ENCODE data around the gene RFNG.

The RFNG gene

GRCh38 chr17:82023447-82024241 is 28.0 kb downstream of the RFNG start:
- Histone ChIP-seq H3K4me2 (peak overlapping the region; percentile 92 to 100 (median 98)), H3K9ac (peak overlapping the region; percentile 58 to 86 (median 80)), H3K27me3 (no peaks in the 10 kb centered on the region), H3K36me3 (peaks cover 4 to 46% (median 9%) of the 10 kb centered on the region in 11 experiments; a peak in 19 of 22 replicates), H3K4me3 (peak overlapping the region; percentile 64 to 89 (median 78)), H3K9me3 (replicated peaks in 1 of 11) (no peaks in the 10 kb centered on the region), H4K20me1 (peaks cover 20 to 78% (median 36%) of the 10 kb centered on the region in 11 experiments; a peak in 21 of 22 replicates), H3K27ac (peak overlapping the region in 8 of 11 experiments; percentile 55 to 76 (median 64); a peak in 14 of 22 replicates), H3K4me1 (peaks cover 18 to 47% (median 36%) of the 10 kb centered on the region in 10 experiments)
- TF ChIP-seq Cebpa-rat (IDR thresholded peaks at IDR 0.05): no peak

DNA sequence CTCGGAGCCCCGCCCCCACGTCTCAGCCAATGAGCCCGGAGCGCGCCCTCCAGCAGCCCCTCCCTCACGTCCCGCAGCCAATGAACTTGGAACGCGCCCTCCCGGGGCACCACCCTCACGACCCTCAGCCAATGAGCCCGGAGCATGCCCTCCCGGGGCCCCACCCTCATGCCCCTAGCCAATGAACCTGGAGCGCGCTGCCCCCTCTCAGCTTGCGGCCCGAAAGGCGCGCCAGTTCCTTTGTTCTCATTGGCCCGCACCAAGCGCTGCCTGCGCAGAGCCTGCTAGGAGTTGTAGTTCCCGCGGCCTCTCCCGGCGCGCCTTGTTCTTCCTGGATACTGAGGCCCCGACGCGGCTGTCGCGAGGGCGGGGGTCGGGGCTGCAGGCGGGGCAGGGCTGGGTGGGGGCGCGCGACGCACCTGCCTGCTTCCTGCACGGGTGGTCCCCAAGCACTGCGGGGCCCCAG is 28.6 kb downstream of the RFNG start, which contains the start of gene LRRC45:
Gene LRRC45 (plus strand): TSS at position 325 of the 466 bp plus-strand sequence. CDS start 339 bp downstream, outside the sequence.
- H3K9me3 ChIP-seq (replicated peaks in 1 of 11): no peaks in the 10 kb centered on the region
- peak within 1 kb of the TSS; percentile 82 to 91 (median 86) for H3K9ac ChIP-seq
- H4K20me1 ChIP-seq: peaks cover 20 to 78% (median 42%) of the 10 kb centered on the region in 11 experiments; a peak in 21 of 22 replicates
- H3K36me3 ChIP-seq: peaks cover 10 to 46% (median 15%) of the 10 kb centered on the region in 11 experiments; a peak in 20 of 22 replicates
- no peaks in the 10 kb centered on the region for H3K27me3 ChIP-seq
- H3K4me2 ChIP-seq: peak within 1 kb of the TSS; percentile 96 to 100 (median 100)
- H3K27ac ChIP-seq: peak within 1 kb of the TSS; percentile 38 to 83 (median 79); a peak in 21 of 22 replicates
- H3K4me1 ChIP-seq: peaks cover 18 to 47% (median 36%) of the 10 kb centered on the region in 10 experiments
- H3K4me3 ChIP-seq: peak within 1 kb of the TSS; percentile 74 to 99 (median 91)
- TF ChIP-seq Cebpa-rat (IDR thresholded peaks at IDR 0.05): no peak

DNA sequence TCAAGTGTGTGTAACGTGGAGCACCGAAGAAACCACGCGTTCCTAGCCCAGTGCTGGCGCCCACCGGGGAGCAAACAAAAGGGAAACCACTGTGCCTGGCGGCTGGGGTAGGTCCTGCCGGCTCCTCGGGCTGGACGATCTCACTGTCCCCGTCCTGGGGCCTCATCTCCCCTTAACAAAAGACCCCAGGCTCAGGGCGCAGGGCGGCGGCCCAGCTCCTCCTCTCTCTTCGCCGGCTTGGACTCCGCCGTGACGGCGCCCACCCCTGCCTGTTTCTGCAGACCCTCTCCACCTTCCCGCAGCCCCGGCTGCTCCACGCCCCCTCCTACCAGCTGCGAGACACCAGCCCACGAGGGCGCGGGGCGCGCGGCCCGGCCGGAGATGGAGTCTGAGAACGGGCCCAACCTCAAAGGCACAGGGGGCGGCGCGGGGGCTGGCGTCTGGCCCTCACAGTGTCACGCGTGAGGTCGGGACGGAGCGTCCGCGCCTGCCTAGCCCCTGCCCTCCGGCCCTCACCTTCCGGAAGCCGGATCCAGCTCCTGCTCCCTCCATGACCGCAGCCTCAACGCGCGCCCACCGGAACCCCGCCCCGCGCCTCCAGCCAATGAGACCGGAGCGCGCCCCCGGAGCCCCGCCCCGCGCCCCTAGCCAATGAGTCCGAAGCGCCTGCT is 29.2 kb downstream of the RFNG start, which contains the start of gene CENPX:
Gene CENPX (minus strand): TSS at position 569 of the 671 bp plus-strand sequence. CDS start 17 bp downstream, at position 552.
- Histone ChIP-seq H3K27ac (peak within 1 kb of the TSS; percentile 38 to 83 (median 79); a peak in 21 of 22 replicates), H3K4me2 (peak within 1 kb of the TSS; percentile 96 to 100 (median 100)), H3K4me1 (peaks cover 18 to 46% (median 36%) of the 10 kb centered on the region in 10 experiments), H3K36me3 (peaks cover 10 to 46% (median 20%) of the 10 kb centered on the region in 11 experiments; a peak in 20 of 22 replicates), H4K20me1 (peaks cover 20 to 78% (median 46%) of the 10 kb centered on the region in 11 experiments; a peak in 21 of 22 replicates), H3K9ac (peak within 1 kb of the TSS; percentile 82 to 91 (median 86)), H3K27me3 (no peaks in the 10 kb centered on the region), H3K4me3 (peak within 1 kb of the TSS; percentile 74 to 99 (median 91)), H3K9me3 (replicated peaks in 1 of 11) (no peaks in the 10 kb centered on the region)
- no peak for TF ChIP-seq Cebpa-rat (IDR thresholded peaks at IDR 0.05)

GRCh38 chr17:82021900-82022309 is 29.7 kb downstream of the RFNG start:
- no peaks in the 10 kb centered on the region for H3K27me3 ChIP-seq
- peak overlapping the region; percentile 38 to 83 (median 79); a peak in 21 of 22 replicates for H3K27ac ChIP-seq
- peaks cover 18 to 46% (median 36%) of the 10 kb centered on the region in 10 experiments for H3K4me1 ChIP-seq
- peak overlapping the region; percentile 96 to 100 (median 99) for H3K4me2 ChIP-seq
- H3K9ac ChIP-seq: peak overlapping the region; percentile 79 to 91 (median 86)
- no peaks in the 10 kb centered on the region for H3K9me3 ChIP-seq (replicated peaks in 1 of 11)
- TF ChIP-seq Cebpa-rat (IDR thresholded peaks at IDR 0.05): no peak
- H3K4me3 ChIP-seq: peak overlapping the region; percentile 67 to 99 (median 91)
- peaks cover 20 to 78% (median 46%) of the 10 kb centered on the region in 11 experiments; a peak in 21 of 22 replicates for H4K20me1 ChIP-seq
- peaks cover 10 to 44% (median 18%) of the 10 kb centered on the region in 11 experiments; a peak in 20 of 22 replicates for H3K36me3 ChIP-seq

DNA sequence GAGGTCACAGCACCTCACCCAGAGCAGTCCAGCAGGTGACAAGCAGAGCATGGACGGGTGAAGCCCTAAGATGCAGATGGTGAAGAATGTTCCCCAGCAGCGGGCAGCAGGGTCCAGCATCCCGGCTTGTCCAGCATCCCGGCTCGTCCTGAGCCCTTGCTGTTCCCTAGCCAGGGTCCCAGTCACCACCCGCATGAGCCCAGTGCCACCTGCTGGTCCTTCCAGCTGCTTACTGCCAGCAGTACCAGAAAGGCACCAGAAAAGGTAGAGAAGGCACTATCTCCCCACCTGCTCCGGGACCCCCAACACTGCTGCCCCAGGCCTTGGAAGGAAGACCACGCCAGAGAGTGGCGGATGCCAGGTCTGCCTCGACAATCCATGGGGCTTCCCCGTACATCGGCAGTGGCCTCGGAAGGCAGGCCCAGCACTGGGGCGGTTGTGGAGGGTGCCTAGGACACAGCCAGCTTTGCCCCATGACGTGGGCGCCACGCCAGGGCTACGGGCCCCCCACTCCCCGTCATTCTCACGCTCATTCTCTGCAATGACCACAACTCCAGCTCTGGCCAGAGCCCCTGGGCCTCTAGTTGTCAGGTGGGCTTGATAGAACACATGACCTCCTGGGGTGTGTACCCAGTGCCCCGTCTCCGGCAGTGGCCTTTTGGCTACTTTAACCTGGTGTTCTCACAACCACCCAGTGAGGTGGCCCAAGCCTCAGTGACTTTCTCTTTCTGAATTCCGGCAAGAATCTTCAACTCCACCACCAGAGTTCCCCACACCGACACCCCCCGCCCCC is 30.3 kb downstream of the RFNG start:
- Histone ChIP-seq H3K4me1 (peaks cover 18 to 46% (median 36%) of the 10 kb centered on the region in 10 experiments), H3K9me3 (replicated peaks in 1 of 11) (no peaks in the 10 kb centered on the region), H3K27ac (peak overlapping the region in 8 of 11 experiments; percentile 56 to 83 (median 80); a peak in 10 of 22 replicates), H3K27me3 (no peaks in the 10 kb centered on the region), H4K20me1 (peaks cover 20 to 79% (median 46%) of the 10 kb centered on the region in 11 experiments; a peak in 21 of 22 replicates), H3K4me2 (peak overlapping the region; percentile 96 to 100 (median 99)), H3K9ac (peak overlapping the region; percentile 79 to 91 (median 86)), H3K36me3 (peaks cover 10 to 42% (median 17%) of the 10 kb centered on the region in 11 experiments; a peak in 20 of 22 replicates), H3K4me3 (peak overlapping the region; percentile 67 to 99 (median 91); a peak in 19 of 20 replicates)
- no peak for TF ChIP-seq Cebpa-rat (IDR thresholded peaks at IDR 0.05)

DNA sequence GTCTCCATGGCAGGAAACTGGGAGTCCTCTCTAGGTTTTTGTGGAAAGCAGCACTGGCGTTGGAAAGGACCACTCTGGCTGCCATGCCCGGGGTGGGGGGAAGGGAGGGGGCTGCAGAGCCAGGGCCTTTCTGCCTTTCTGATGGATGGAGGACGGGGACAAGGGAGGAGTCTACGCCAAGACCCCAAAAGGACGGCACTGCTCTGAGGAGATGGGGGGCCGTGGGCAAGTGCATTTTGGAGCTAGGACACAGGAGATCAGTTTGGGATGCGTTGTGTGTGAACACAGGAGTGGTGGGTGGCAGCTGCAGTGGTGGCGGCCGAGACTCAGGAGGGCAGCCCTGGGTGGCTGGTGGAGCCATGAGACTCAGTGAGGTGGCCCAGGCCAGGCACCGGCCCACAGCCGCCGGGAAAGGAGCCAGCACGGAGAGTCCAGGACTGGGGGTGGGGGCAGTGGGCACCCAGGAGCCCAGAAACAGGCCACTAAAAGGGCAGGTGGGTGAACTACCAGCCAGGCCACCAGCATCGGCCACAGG is 31.0 kb downstream of the RFNG start:
- Histone ChIP-seq H3K27ac (no peak overlapping the region), H3K4me3 (no peak overlapping the region; a peak in 1 of 20 replicates), H3K27me3 (no peaks in the 10 kb centered on the region), H3K4me2 (peak overlapping the region in 10 of 11 experiments; percentile 96 to 100 (median 99); a peak in 18 of 22 replicates), H4K20me1 (peaks cover 20 to 78% (median 46%) of the 10 kb centered on the region in 11 experiments; a peak in 21 of 22 replicates), H3K4me1 (peaks cover 18 to 46% (median 36%) of the 10 kb centered on the region in 10 experiments), H3K36me3 (peaks cover 10 to 35% (median 17%) of the 10 kb centered on the region in 11 experiments; a peak in 20 of 22 replicates), H3K9ac (peak overlapping the region in 1 of 11 experiments; percentile 24; a peak in 1 of 22 replicates), H3K9me3 (replicated peaks in 1 of 11) (no peaks in the 10 kb centered on the region)
- no peak for TF ChIP-seq Cebpa-rat (IDR thresholded peaks at IDR 0.05)
